Glutamatergic neuron (in vitro differentiated cells): ENCODE data around the gene MED26. TPM values are rescaled to one million over a fixed set of nuclear protein-coding genes. Genes with fewer than 3 reads are reported as not detected.

ENCODE experiments used
- DNase-seq: peaks from one replicate; pipeline ENCODE4 v3.0.0; 2022
- H3K27ac Mint-ChIP-seq: one replicate; pipeline ENCODE4 v1.8.0; 2020; ENCODE audit warnings: mild to moderate bottlenecking, mixed read lengths, inconsistent platforms; ENCODE audit not compliant: unreplicated experiment
- H3K27me3 Mint-ChIP-seq: one replicate; pipeline ENCODE4 v1.8.0; 2020; ENCODE audit warnings: mild to moderate bottlenecking, moderate library complexity, mixed read lengths, inconsistent platforms; ENCODE audit not compliant: unreplicated experiment
- H3K36me3 Mint-ChIP-seq: one replicate; pipeline ENCODE4 v1.8.0; 2020; ENCODE audit warnings: mild to moderate bottlenecking, mixed read lengths, inconsistent platforms; ENCODE audit not compliant: unreplicated experiment
- H3K4me1 Mint-ChIP-seq: one replicate; pipeline ENCODE4 v1.8.0; 2020; ENCODE audit warnings: mild to moderate bottlenecking, low read depth, mixed read lengths, inconsistent platforms; ENCODE audit not compliant: unreplicated experiment
- H3K4me3 Mint-ChIP-seq: one replicate; pipeline ENCODE4 v1.8.0; 2020; ENCODE audit warnings: mild to moderate bottlenecking, mixed read lengths, inconsistent platforms; ENCODE audit not compliant: unreplicated experiment
- H3K9me3 Mint-ChIP-seq: one replicate; pipeline ENCODE4 v1.8.0; 2020; ENCODE audit warnings: mild to moderate bottlenecking, moderate library complexity, mixed read lengths, inconsistent platforms; ENCODE audit not compliant: unreplicated experiment
- total RNA-seq: library from RNA; stranded (reverse); fragmentation: NEBNext Ultra II Directional; extraction: Animal tissue kit (Norgen Biotek cat#: 25700); gene quantifications from one replicate; pipeline ENCODE4 v1.2.1, GENCODE V29; 2021; ENCODE audit not compliant: unreplicated experiment
- TF ChIP-seq, protein P1 (sequence below): fragments of 200-600 bp; sonication (generic); IDR thresholded peaks from one replicate; pipeline ENCODE4 v1.5.0; 2021; ENCODE audit not compliant: partially characterized antibody, unreplicated experiment

Gene MED26
- total RNA-seq, 1 donor from 2014 or later, result 9.8 TPM

DNA sequence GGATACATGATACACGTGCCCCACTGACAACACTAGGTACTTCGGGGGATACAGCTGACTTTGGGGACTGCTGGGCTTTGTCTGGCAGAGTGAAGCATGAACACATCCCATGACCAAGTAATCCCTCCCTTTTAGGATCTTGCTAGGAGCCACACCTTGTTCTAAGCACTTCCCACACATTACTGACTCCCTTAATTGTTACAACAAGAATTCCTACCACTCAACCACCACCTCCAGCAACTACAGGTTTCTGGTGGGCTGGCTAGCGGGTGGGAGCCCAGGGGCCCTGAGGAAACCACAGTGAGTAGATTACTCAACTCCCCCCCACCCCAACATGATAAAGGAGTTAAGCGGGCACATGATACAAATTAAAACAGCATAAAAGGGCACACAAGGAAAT lies 48.6 kb downstream of the MED26 start:
- Mint-ChIP-seq H3K9me3 (peaks cover 13% of the 10 kb centered on the region), H3K27ac (no peak overlapping the region), H3K27me3 (peaks cover 7% of the 10 kb centered on the region), H3K4me3 (no peak overlapping the region), H3K4me1 (peaks cover 27% of the 10 kb centered on the region), H3K36me3 (no peaks in the 10 kb centered on the region)
- no peak for DNase-seq
- TF ChIP-seq, protein P1, sequence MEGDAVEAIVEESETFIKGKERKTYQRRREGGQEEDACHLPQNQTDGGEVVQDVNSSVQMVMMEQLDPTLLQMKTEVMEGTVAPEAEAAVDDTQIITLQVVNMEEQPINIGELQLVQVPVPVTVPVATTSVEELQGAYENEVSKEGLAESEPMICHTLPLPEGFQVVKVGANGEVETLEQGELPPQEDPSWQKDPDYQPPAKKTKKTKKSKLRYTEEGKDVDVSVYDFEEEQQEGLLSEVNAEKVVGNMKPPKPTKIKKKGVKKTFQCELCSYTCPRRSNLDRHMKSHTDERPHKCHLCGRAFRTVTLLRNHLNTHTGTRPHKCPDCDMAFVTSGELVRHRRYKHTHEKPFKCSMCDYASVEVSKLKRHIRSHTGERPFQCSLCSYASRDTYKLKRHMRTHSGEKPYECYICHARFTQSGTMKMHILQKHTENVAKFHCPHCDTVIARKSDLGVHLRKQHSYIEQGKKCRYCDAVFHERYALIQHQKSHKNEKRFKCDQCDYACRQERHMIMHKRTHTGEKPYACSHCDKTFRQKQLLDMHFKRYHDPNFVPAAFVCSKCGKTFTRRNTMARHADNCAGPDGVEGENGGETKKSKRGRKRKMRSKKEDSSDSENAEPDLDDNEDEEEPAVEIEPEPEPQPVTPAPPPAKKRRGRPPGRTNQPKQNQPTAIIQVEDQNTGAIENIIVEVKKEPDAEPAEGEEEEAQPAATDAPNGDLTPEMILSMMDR, result no peak

DNA sequence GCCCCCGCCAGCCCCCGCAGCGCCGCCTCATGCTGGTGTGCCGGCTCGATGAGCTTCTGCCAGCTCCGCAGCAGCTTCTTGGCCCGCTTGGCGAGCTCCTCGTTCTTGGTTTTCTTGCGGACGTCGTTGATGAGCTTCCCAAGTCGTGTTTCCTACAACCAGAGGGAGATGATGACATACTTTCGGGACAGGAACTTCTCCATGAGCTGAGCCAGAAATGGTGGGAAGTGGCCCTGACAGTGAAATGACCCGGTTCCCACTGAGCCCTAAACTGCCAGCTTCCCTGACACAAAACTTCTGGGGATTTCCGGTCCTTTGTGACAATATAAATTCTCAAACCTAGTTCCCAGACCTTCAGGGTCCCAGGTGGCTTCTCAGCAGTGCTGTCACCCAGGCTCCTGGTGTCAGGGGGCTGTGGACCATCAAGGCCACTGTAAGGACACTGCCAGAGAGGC lies 50.4 kb downstream of the MED26 start:
- DNase-seq, result no peak
- H3K27ac Mint-ChIP-seq, result no peak overlapping the region
- H3K9me3 Mint-ChIP-seq, result peaks cover 13% of the 10 kb centered on the region
- H3K36me3 Mint-ChIP-seq, result no peaks in the 10 kb centered on the region
- peaks cover 21% of the 10 kb centered on the region for H3K4me1 Mint-ChIP-seq
- peaks cover 8% of the 10 kb centered on the region for H3K27me3 Mint-ChIP-seq
- H3K4me3 Mint-ChIP-seq, result no peak overlapping the region
- TF ChIP-seq, protein P1, result no peak

DNA sequence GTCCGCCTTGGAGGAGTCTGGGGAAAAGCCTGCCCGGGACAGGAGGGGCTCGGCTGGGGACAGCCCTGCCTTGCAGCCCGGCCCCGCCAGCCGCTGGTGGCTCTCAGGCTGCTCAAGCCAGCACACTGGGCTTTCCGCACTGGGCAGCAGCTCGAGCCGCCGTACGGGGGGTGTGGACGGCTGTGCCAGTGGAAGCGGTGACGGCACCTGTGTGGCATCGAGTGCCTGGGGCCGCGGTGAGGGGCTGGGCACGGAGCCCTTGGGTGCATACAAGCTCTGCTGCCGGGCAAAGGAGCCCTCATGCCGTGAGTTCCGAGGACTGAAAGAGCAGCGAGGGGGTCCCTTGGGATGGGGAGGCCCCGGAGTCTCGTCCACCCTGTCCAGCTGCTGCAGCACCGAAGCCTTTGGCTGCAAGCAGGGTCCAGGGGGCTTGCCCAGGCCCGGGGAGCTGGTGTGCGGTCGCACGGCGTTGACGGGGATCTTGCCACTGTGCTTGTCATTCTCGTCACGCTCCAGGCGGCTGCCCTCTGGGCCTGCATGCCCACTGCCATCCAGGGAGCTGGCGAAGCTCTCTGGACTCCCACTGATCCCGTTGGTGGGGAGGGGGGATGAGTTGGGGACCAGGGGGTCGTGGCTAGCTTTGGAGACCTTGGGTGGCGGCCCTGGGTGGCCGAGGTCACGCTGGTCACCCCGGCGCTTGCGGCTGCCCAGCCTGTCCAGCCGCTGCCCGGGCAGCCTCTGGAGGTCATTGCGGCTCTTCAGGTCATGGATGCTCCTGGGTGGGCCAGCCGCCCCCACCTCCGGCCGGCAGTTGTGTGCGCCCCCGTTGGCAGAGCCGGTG lies 51.1 kb downstream of the MED26 start:
- H3K9me3 Mint-ChIP-seq, result peaks cover 15% of the 10 kb centered on the region
- TF ChIP-seq, protein P1, result no peak
- no peak for DNase-seq
- peaks cover 16% of the 10 kb centered on the region for H3K4me1 Mint-ChIP-seq
- no peak overlapping the region for H3K4me3 Mint-ChIP-seq
- no peaks in the 10 kb centered on the region for H3K36me3 Mint-ChIP-seq
- H3K27me3 Mint-ChIP-seq, result peaks cover 11% of the 10 kb centered on the region
- H3K27ac Mint-ChIP-seq, result no peak overlapping the region

DNA sequence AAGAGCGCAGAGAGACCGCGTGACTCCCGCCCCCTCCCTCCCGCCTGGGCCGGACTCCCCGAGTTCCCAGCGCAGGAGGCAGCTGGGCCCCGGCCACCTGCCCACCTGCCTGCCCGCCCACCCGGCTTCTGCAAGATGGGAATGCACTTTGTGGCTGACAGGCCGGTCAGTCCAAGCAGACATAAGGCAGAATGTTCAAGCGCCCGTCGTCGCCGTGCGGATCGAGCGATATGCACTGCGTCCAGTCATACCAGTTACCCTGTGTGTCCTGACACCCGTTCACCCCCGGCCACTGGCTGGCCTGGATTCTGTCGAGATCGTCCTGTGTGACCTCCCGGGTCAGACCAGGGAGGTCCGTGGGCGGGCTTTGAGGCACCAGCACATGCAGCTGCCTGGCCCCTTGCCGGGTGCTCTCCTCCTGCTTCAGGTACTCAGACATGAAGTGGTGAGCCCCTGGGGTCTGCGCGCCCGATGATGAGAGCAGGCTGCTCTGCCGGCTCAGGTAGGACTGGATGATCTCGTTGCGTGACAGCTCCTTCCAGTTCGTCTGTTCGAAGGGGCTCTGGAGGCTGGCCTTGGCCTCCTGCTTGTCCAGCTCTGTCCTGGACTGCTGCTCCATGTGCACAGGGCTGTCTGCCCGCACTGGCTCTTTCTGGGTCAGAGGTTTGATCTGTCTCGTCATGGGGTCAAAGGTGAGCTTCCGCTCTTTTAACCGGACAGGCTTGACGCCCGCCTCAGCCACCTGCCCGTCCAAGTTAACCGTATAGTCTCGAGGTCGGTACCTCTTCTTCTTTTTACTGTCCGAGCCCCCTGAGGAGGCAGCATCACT lies 51.9 kb downstream of the MED26 start:
- no peak overlapping the region for H3K27ac Mint-ChIP-seq
- TF ChIP-seq, protein P1, result no peak
- H3K4me3 Mint-ChIP-seq, result peak overlapping the region; percentile 52
- peaks cover 14% of the 10 kb centered on the region for H3K9me3 Mint-ChIP-seq
- peaks cover 11% of the 10 kb centered on the region for H3K27me3 Mint-ChIP-seq
- DNase-seq, result no peak
- H3K4me1 Mint-ChIP-seq, result peaks cover 16% of the 10 kb centered on the region
- no peaks in the 10 kb centered on the region for H3K36me3 Mint-ChIP-seq
